HepG2 (cell line): ENCODE data around the gene TBC1D10B. TPM values are rescaled to one million over a fixed set of nuclear protein-coding genes. Genes with fewer than 3 reads are reported as not detected.
A peak's percentile ranks its signal among the peaks of the same experiment; 100 is the strongest.

Experiments used
- DPF2 ChIP-seq: sonication (generic); formaldehyde crosslinking; IDR thresholded peaks from 2 replicates; pipeline ENCODE4 v1.4.0; 2020; ENCODE audit warnings: mild to moderate bottlenecking, low read depth, missing genetic modification reagents, borderline replicate concordance
- HMGXB3 ChIP-seq: sonication (generic); formaldehyde crosslinking; IDR thresholded peaks from 2 replicates; pipeline ENCODE4 v1.4.0; 2020; ENCODE audit warnings: missing genetic modification reagents, borderline replicate concordance
- HNRNPLL ChIP-seq: fragments of 200-400 bp; formaldehyde crosslinking; IDR thresholded peaks from 2 replicates; pipeline ENCODE4 v1.6.1; 2017; ENCODE audit warnings: mild to moderate bottlenecking, low read depth, low read length; ENCODE audit not compliant: poor library complexity, severe bottlenecking
- NFAT5 ChIP-seq: sonication (generic); formaldehyde crosslinking; IDR thresholded peaks from 2 replicates; pipeline ENCODE4 v1.4.0; 2020; ENCODE audit warnings: missing genetic modification reagents
- NFYB ChIP-seq: sonication (generic); formaldehyde crosslinking; IDR thresholded peaks from 2 replicates; pipeline ENCODE4 v1.4.0; 2020; ENCODE audit warnings: missing genetic modification reagents
- SOX5 ChIP-seq: IDR thresholded peaks from 2 replicates; pipeline ENCODE4 v1.6.1; 2016; ENCODE audit warnings: borderline replicate concordance
- TFAP4 ChIP-seq: sonication (generic); IDR thresholded peaks from 2 replicates; pipeline ENCODE4 v1.6.1; 2016; ENCODE audit warnings: low read depth, borderline replicate concordance
- ZBTB1 ChIP-seq: sonication (generic); formaldehyde crosslinking; IDR thresholded peaks from 2 replicates; pipeline ENCODE4 v1.4.0; 2020; ENCODE audit warnings: missing genetic modification reagents, borderline replicate concordance
- ZBTB20 ChIP-seq: sonication (generic); formaldehyde crosslinking; IDR thresholded peaks from 2 replicates; pipeline ENCODE4 v1.8.1; 2023; ENCODE audit warnings: missing genetic modification reagents, low read depth, mild to moderate bottlenecking, borderline replicate concordance
- ZNF350 ChIP-seq: sonication (generic); formaldehyde crosslinking; IDR thresholded peaks from 2 replicates; pipeline ENCODE4 v1.4.0; 2020; ENCODE audit warnings: mild to moderate bottlenecking, low read depth, missing genetic modification reagents, borderline replicate concordance
- ZNF362 ChIP-seq: sonication (generic); formaldehyde crosslinking; IDR thresholded peaks from 2 replicates; pipeline ENCODE4 v1.4.0; 2020; ENCODE audit warnings: missing genetic modification reagents, mild to moderate bottlenecking, borderline replicate concordance
- ZNF557 ChIP-seq: sonication (generic); formaldehyde crosslinking; IDR thresholded peaks from 2 replicates; pipeline ENCODE4 v1.4.0; 2020; ENCODE audit warnings: missing genetic modification reagents
- ZNF567 ChIP-seq: sonication (generic); formaldehyde crosslinking; IDR thresholded peaks from 2 replicates; pipeline ENCODE4 v1.8.1; 2023; ENCODE audit warnings: mild to moderate bottlenecking, missing genetic modification reagents, borderline replicate concordance
- ZNF720 ChIP-seq: sonication (generic); formaldehyde crosslinking; IDR thresholded peaks from 2 replicates; pipeline ENCODE4 v1.4.0; 2020; ENCODE audit warnings: missing genetic modification reagents
- ZNF782 ChIP-seq: sonication (generic); formaldehyde crosslinking; IDR thresholded peaks from 2 replicates; pipeline ENCODE4 v1.4.0; 2020; ENCODE audit warnings: missing genetic modification reagents, mild to moderate bottlenecking, borderline replicate concordance
- polyA plus RNA-seq, 8 experiments: library from polyadenylated mRNA; depleted of rRNA in 3 of 8; stranded (reverse) in 7 of 8; unstranded in 1 of 8; fragments of >200 nt; fragmentation: Illumina TruSeq in 4 of 8; extraction: Trizol in 4 of 8; gene quantifications; 2 replicates each; pipeline versions ENCODE4 v1.2.1 to v1.2.3, GENCODE V29; 2011 to 2016; ENCODE audit warnings: low read depth in 4 of 8, missing spikeins in 1 of 8, mixed read lengths in 1 of 8; ENCODE audit not compliant: insufficient read depth in 1 of 8
- total RNA-seq, 5 experiments: library from RNA; depleted of rRNA; stranded (reverse); fragments of >200 nt; fragmentation: Illumina TruSeq; extraction: Trizol; gene quantifications; 2 replicates each; pipeline ENCODE4 v1.2.3, GENCODE V29; 2016; ENCODE audit warnings: low read depth in 1 of 5

Gene TBC1D10B
- total and polyA plus RNA-seq, 2 of the 13 experiments (the other 11 are each of a cell fraction or from before 2014, with no cell fraction given) = 15.7 to 24.8 TPM

GRCh38 chr16:30352488-30353401 lies 17.5 kb downstream of the TBC1D10B start (continued):
- TF ChIP-seq HMGXB3 (CRISPR knock-in tag) = peak; percentile 65; the same call in 1 of the 2 replicates
- no peak for TF ChIP-seq NFAT5 (CRISPR knock-in tag)
- TF ChIP-seq TFAP4 = no peak
- no peak for TF ChIP-seq HNRNPLL
- TF ChIP-seq ZNF557 (CRISPR knock-in tag) = no peak
- no peak for TF ChIP-seq ZNF362 (CRISPR knock-in tag)
- TF ChIP-seq DPF2 = no peak
- no peak for TF ChIP-seq NFYB
- no peak for TF ChIP-seq ZNF720
- TF ChIP-seq ZNF782 (CRISPR knock-in tag) = 0 out of 2 replicates have a peak, but pooled peaks have one; percentile 35
- TF ChIP-seq SOX5 (CRISPR knock-in tag) = no peak
- TF ChIP-seq ZBTB1 (CRISPR knock-in tag) = no peak
- TF ChIP-seq ZNF567 = no peak; the same call in 1 of the 2 replicates
- 0 out of 2 replicates have a peak, but pooled peaks have one; percentile 6 for TF ChIP-seq ZNF350 (CRISPR knock-in tag)
- TF ChIP-seq ZBTB20 (CRISPR knock-in tag) = no peak
